HepG2 (cell line): ENCODE results near the gene U2AF1L4. TPM values are rescaled to one million over a fixed set of nuclear protein-coding genes. Genes with fewer than 3 reads are reported as not detected.

ENCODE experiments used
- DR1 ChIP-seq: sonication (generic); formaldehyde crosslinking; IDR thresholded peaks from 2 replicates; pipeline ENCODE4 v1.8.0; 2021; ENCODE audit warnings: mild to moderate bottlenecking, missing genetic modification reagents, inconsistent platforms
- FOXC1 ChIP-seq: sonication (generic); formaldehyde crosslinking; IDR thresholded peaks from 2 replicates; pipeline ENCODE4 v1.8.0; 2022; ENCODE audit warnings: mild to moderate bottlenecking, missing genetic modification reagents, borderline replicate concordance
- JUNB ChIP-seq: sonication (generic); formaldehyde crosslinking; IDR thresholded peaks from 2 replicates; pipeline ENCODE4 v1.8.0; 2022; ENCODE audit warnings: missing genetic modification reagents, mild to moderate bottlenecking, borderline replicate concordance
- KLF13 ChIP-seq: sonication (generic); formaldehyde crosslinking; IDR thresholded peaks from 2 replicates; pipeline ENCODE4 v1.4.0; 2020; ENCODE audit warnings: mild to moderate bottlenecking, missing genetic modification reagents
- MLLT10 ChIP-seq: sonication (generic); formaldehyde crosslinking; IDR thresholded peaks from 2 replicates; pipeline ENCODE4 v1.4.0; 2020; ENCODE audit warnings: missing genetic modification reagents
- MLXIP ChIP-seq: sonication (generic); formaldehyde crosslinking; IDR thresholded peaks from 2 replicates; pipeline ENCODE4 v1.9.0; 2021; ENCODE audit warnings: missing genetic modification reagents, borderline replicate concordance
- PAF1 ChIP-seq: IDR thresholded peaks from 2 replicates; pipeline ENCODE4 v1.6.1; 2016; ENCODE audit warnings: missing genetic modification reagents, missing compliant biosample characterization
- PAXIP1 ChIP-seq: sonication (generic); formaldehyde crosslinking; conservative IDR thresholded peaks from 2 replicates; pipeline ENCODE4 v1.4.0; 2020; ENCODE audit warnings: mild to moderate bottlenecking, missing genetic modification reagents, moderate library complexity
- PRDM10 ChIP-seq: sonication (generic); formaldehyde crosslinking; IDR thresholded peaks from 2 replicates; pipeline ENCODE4 v1.4.0; 2020; ENCODE audit warnings: low read depth, missing genetic modification reagents
- SMAD1 ChIP-seq: sonication (generic); formaldehyde crosslinking; IDR thresholded peaks from 2 replicates; pipeline ENCODE4 v1.4.0; 2020; ENCODE audit warnings: missing genetic modification reagents, low read depth, mild to moderate bottlenecking, borderline replicate concordance
- TARDBP ChIP-seq: sonication (generic); formaldehyde crosslinking; IDR thresholded peaks from 2 replicates; pipeline ENCODE4 v1.8.0; 2022; ENCODE audit warnings: mild to moderate bottlenecking, missing genetic modification reagents
- ZKSCAN8 ChIP-seq: IDR thresholded peaks from 2 replicates; pipeline ENCODE4 v1.6.1; 2016; ENCODE audit warnings: borderline replicate concordance, missing genetic modification reagents, missing compliant biosample characterization
- ZNF44 ChIP-seq: sonication (generic); formaldehyde crosslinking; IDR thresholded peaks from 2 replicates; pipeline ENCODE4 v1.5.1; 2020; ENCODE audit warnings: mild to moderate bottlenecking, missing genetic modification reagents
- ZNF639 ChIP-seq: conservative IDR thresholded peaks from 2 replicates; pipeline ENCODE4 v1.6.1; 2018; ENCODE audit warnings: missing genetic modification reagents
- ZNF75D ChIP-seq: sonication (generic); formaldehyde crosslinking; IDR thresholded peaks from 2 replicates; pipeline ENCODE4 v1.8.1; 2023; ENCODE audit warnings: missing genetic modification reagents, mild to moderate bottlenecking, borderline replicate concordance
- ZNF777 ChIP-seq: sonication (generic); formaldehyde crosslinking; IDR thresholded peaks from 2 replicates; pipeline ENCODE4 v1.4.0; 2020; ENCODE audit warnings: missing genetic modification reagents
- ZNF841 ChIP-seq: sonication (generic); formaldehyde crosslinking; IDR thresholded peaks from 2 replicates; pipeline ENCODE4 v1.8.1; 2023; ENCODE audit warnings: missing genetic modification reagents, borderline replicate concordance
- polyA plus RNA-seq, 8 experiments: library from polyadenylated mRNA; depleted of rRNA in 3 of 8; stranded (reverse) in 7 of 8; unstranded in 1 of 8; fragments of >200 nt; fragmentation: Illumina TruSeq in 4 of 8; extraction: Trizol in 4 of 8; gene quantifications; 2 replicates each; pipeline versions ENCODE4 v1.2.1 to v1.2.3, GENCODE V29; 2011 to 2016; ENCODE audit warnings: low read depth in 4 of 8, missing spikeins in 1 of 8, mixed read lengths in 1 of 8; ENCODE audit not compliant: insufficient read depth in 1 of 8
- total RNA-seq, 5 experiments: library from RNA; depleted of rRNA; stranded (reverse); fragments of >200 nt; fragmentation: Illumina TruSeq; extraction: Trizol; gene quantifications; 2 replicates each; pipeline ENCODE4 v1.2.3, GENCODE V29; 2016; ENCODE audit warnings: low read depth in 1 of 5

U2AF1L4 gene
- total and polyA plus RNA-seq, 2 of the 13 experiments (the other 11 are each of a cell fraction or from before 2014, with no cell fraction given), result 7.9 to 15.4 TPM

- TF ChIP-seq ZNF841 (CRISPR knock-in tag) (no peak), KLF13 (CRISPR knock-in tag) (no peak), MLLT10 (CRISPR knock-in tag) (no peak), JUNB (no peak), ZNF44 (CRISPR knock-in tag) (no peak), ZKSCAN8 (no peak), TARDBP (CRISPR knock-in tag) (peak; percentile 34; the same call in 1 of the 2 replicates), ZNF777 (CRISPR knock-in tag) (peak; percentile 85), ZNF75D (no peak), SMAD1 (no peak), PAXIP1 (CRISPR knock-in tag) (peak; percentile 50), MLXIP (CRISPR knock-in tag) (no peak), PRDM10 (CRISPR knock-in tag) (peak; percentile 82), ZNF639 (no peak; the same call in 1 of the 2 replicates), DR1 (CRISPR knock-in tag) (0 out of 2 replicates have a peak, but pooled peaks have one; percentile 52), FOXC1 (CRISPR knock-in tag) (0 out of 2 replicates have a peak, but pooled peaks have one; percentile 60), PAF1 (no peak)
Observed at GRCh38 chr19:35748106-35749020, 3.1 kb upstream of the U2AF1L4 start, which contains the start of gene LIN37 (continued).
